GM18951 (cell line): ENCODE results near the gene MRPL21.

Source experiments
- POLR2A ChIP-seq: IDR thresholded peaks from 4 replicates; pipeline ENCODE4 v1.6.1; 2011; ENCODE audit warnings: mild to moderate bottlenecking; ENCODE audit not compliant: insufficient read length, insufficient read depth; ENCODE audit errors: extremely low read depth
- in situ Hi-C: fragments of 300-500 bp; cut with MboI; formaldehyde crosslinking; loops from one replicate; pipeline ENCODE4 v1.12.0; 2022; ENCODE audit warnings: low sequenced_read_pairs, mixed read lengths, inconsistent platforms; ENCODE audit not compliant: unreplicated experiment

Gene MRPL21

GRCh38 chr11:68939583-68940555, 36.2 kb upstream of the MRPL21 start:
- TF ChIP-seq POLR2A = no peak
- in situ Hi-C loops = no loop called here

GRCh38 chr11:68938816-68939582, 35.4 kb upstream of the MRPL21 start:
- no peak for TF ChIP-seq POLR2A
- in situ Hi-C loops = no loop called here

- in situ Hi-C loops = no loop called here
- no peak for TF ChIP-seq POLR2A
Measured at GRCh38 chr11:68938088-68938487, 34.5 kb upstream of the MRPL21 start.

- in situ Hi-C loops = no loop called here
- no peak for TF ChIP-seq POLR2A
Measured at GRCh38 chr11:68936676-68937620, 33.3 kb upstream of the MRPL21 start.

GRCh38 chr11:68936358-68936636, 32.7 kb upstream of the MRPL21 start:
- in situ Hi-C loops = no loop called here
- no peak for TF ChIP-seq POLR2A

GRCh38 chr11:68935516-68936357, 32.1 kb upstream of the MRPL21 start:
- in situ Hi-C loops = no loop called here
- TF ChIP-seq POLR2A = no peak

GRCh38 chr11:68935066-68935465, 31.4 kb upstream of the MRPL21 start:
- in situ Hi-C loops = no loop called here
- no peak for TF ChIP-seq POLR2A

- in situ Hi-C loops = no loop called here
- no peak for TF ChIP-seq POLR2A
Measured at GRCh38 chr11:68934666-68935065, 31.0 kb upstream of the MRPL21 start.

- in situ Hi-C loops = no loop called here
- no peak for TF ChIP-seq POLR2A
Measured at GRCh38 chr11:68934321-68934645, 30.7 kb upstream of the MRPL21 start.

- TF ChIP-seq POLR2A = no peak
- in situ Hi-C loops = no loop called here
Measured at GRCh38 chr11:68933605-68934320, 30.1 kb upstream of the MRPL21 start.

- TF ChIP-seq POLR2A = no peak
- in situ Hi-C loops = no loop called here
Measured at GRCh38 chr11:68932933-68933577, 29.4 kb upstream of the MRPL21 start.
